ENCODE results near the gene REPS1. TPM values are rescaled to one million over a fixed set of nuclear protein-coding genes. Genes with fewer than 3 reads are reported as not detected.

Gene REPS1
- total RNA-seq, 4 donors from 2014 or later = 44.5 to 187 (median 70.4) TPM

GRCh38 chr6:139019722-139020121 lies 31.7 kb upstream of the REPS1 start:
- H3K27me3 ChIP-seq = no peaks in the 10 kb centered on the region
- 94% methylated on average over 2 of the region's 2 CpGs for WGBS

DNA sequence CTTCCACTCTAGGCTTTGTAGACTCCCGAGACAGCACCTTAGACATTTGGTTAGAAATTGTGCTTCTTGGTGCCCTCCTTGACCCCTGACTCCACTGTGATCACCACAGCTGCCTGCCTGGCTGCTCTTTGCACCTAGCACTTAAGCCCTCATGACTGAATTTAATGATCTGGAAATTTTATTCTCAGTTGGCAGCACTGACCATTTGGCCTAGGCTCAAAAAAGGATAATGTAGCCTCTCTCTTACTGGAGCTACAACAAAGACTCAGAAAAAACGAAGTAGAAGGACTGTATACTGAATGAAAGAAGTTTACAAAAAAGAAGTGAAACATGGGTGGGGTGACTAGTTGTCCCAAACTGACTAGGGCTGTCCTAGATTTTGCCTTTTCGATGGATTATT lies 29.2 kb upstream of the REPS1 start:
- TF ChIP-seq CTCF (IDR thresholded peaks at IDR 0.05) (no peak), POLR2A (IDR thresholded peaks at IDR 0.05) (no peak), POLR2AphosphoS5 (IDR thresholded peaks at IDR 0.05) (no peak), EP300 (IDR thresholded peaks at IDR 0.05) (no peak)
- Histone ChIP-seq H3K9me3 (no peaks in the 10 kb centered on the region), H3K36me3 (no peaks in the 10 kb centered on the region), H3K4me1 (no peaks in the 10 kb centered on the region), H3K27ac (no peak overlapping the region), H3K4me3 (no peak overlapping the region), H3K27me3 (no peaks in the 10 kb centered on the region)
- WGBS = 55% methylated on average over 3 of the region's 3 CpGs
- no peak for DNase-seq (ENCODE audit: low spot score in 2 of 2)

More at GRCh38 chr6:139019722-139020121, 31.7 kb upstream of the REPS1 start:
- TF ChIP-seq EP300 (IDR thresholded peaks at IDR 0.05) (no peak), CTCF (IDR thresholded peaks at IDR 0.05) (no peak), POLR2A (IDR thresholded peaks at IDR 0.05) (no peak), POLR2AphosphoS5 (IDR thresholded peaks at IDR 0.05) (no peak)
- no peaks in the 10 kb centered on the region for H3K36me3 ChIP-seq
- H3K4me3 ChIP-seq = no peak overlapping the region
- H3K9me3 ChIP-seq = no peaks in the 10 kb centered on the region
- DNase-seq (ENCODE audit: low spot score in 2 of 2) = no peak
- H3K27ac ChIP-seq = no peak overlapping the region
- no peaks in the 10 kb centered on the region for H3K4me1 ChIP-seq

DNA sequence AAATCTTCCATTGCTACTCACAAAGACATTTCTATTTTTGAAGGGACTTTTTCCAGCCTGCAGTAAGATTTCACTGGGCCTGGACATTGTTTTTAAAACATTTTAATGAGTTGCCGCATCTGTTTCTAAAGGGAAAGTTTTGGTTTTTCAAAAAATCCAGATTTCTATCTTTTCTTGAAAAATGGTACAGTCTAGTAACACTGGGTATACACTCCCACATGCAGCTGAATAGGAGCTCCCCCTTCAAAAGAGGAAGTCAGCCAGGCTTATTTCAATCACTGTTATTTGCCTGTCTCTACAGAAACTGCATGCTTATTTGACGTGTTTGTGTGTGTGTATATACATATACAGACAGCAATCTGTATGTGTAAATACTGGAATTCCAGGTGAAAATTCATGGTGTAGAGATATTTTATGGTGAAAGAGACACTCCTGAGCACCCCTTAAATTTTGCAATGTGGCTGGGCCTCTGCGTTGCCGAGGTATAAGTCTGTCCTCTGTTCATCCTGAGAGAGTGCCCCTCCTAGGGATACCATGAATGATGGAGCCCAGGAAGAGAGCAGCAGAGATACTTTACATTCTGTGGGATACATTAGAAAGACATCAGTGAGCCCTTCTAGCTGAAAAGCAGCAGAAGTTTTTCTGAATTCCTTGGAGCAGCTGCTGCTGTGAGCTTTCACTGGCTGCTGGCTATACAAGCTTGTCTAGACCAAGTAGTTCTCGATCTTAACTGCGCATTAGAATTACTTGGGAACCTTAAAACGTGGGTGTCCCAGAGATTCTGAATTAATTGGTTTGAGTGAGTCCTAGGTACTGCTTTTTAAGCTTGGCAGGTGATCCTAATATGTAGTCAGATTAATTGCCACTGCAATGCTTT lies 28.5 kb upstream of the REPS1 start:
- WGBS = 75% methylated on average over 7 of the region's 7 CpGs

DNA sequence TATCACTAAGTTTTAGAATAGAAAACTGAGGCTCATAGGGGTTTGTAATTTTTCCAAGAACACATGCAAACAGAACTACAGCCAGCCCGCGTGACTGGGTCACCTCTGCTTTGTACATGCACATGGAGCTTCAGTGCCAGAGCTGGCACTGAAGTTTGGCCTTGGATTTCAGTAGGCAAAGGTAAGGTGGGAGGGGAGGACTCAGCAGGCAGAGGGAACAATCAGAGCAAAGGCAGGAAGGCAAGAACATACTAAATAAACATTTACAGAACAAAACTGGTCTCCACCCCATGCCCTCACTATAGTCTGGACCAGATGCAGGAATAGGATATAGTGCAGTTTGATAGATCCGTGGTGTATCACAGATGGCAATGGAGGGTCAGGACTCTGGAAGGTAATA lies 26.9 kb upstream of the REPS1 start:
- no peak overlapping the region for H3K27ac ChIP-seq
- 87% methylated on average over 3 of the region's 3 CpGs for WGBS
- H3K4me1 ChIP-seq = no peaks in the 10 kb centered on the region
- TF ChIP-seq POLR2AphosphoS5 (IDR thresholded peaks at IDR 0.05) = no peak
- no peak for TF ChIP-seq EP300 (IDR thresholded peaks at IDR 0.05)
- TF ChIP-seq CTCF (IDR thresholded peaks at IDR 0.05) = no peak
- TF ChIP-seq POLR2A (IDR thresholded peaks at IDR 0.05) = no peak
- H3K9me3 ChIP-seq = no peaks in the 10 kb centered on the region
- DNase-seq (ENCODE audit: low spot score in 2 of 2) = no peak
- no peak overlapping the region for H3K4me3 ChIP-seq
- H3K36me3 ChIP-seq = no peaks in the 10 kb centered on the region
- H3K27me3 ChIP-seq = no peaks in the 10 kb centered on the region

More for the DNA sequence above, 28.5 kb upstream of the REPS1 start:
- DNase-seq (ENCODE audit: low spot score in 2 of 2) = no peak
- Histone ChIP-seq H3K9me3 (no peaks in the 10 kb centered on the region), H3K27ac (no peak overlapping the region), H3K27me3 (no peaks in the 10 kb centered on the region), H3K4me3 (no peak overlapping the region), H3K36me3 (no peaks in the 10 kb centered on the region), H3K4me1 (no peaks in the 10 kb centered on the region)
- TF ChIP-seq POLR2AphosphoS5 (IDR thresholded peaks at IDR 0.05) (no peak), EP300 (IDR thresholded peaks at IDR 0.05) (no peak), CTCF (IDR thresholded peaks at IDR 0.05) (no peak), POLR2A (IDR thresholded peaks at IDR 0.05) (no peak)

DNA sequence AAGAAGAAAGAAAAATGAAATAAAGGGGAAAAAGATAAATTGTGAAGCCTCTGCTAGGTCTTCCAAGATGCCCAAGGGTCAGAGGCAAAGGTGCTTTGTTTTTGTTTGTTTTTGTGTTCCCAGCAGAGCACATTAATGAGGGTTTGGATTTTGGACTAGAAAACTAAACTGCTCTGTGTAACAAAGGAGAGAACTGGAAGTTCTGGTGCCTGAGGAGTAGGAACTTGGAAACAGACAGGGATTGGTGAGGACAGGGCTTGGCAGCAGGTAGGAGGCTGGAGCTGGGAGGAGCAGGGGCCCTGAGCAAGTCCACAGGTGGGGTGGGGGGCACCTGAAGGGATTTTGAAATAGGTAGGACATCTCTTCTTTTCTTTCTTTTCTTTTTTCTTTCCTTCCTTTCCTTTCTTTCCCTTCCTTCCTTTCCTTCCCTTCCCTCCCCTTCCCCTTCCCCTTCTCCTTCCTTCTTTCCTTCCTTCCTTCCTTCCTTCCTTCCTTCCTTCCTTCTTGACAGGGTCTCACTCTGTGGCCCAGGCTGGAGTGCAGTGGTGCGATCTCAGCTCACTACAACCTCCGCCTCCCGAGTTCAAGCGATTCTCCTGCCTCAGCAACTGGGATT lies 25.2 kb upstream of the REPS1 start:
- Histone ChIP-seq H3K4me3 (no peak overlapping the region), H3K27ac (no peak overlapping the region), H3K36me3 (no peaks in the 10 kb centered on the region), H3K4me1 (no peaks in the 10 kb centered on the region), H3K9me3 (no peaks in the 10 kb centered on the region), H3K27me3 (no peaks in the 10 kb centered on the region)
- TF ChIP-seq EP300 (IDR thresholded peaks at IDR 0.05) = no peak
- TF ChIP-seq CTCF (IDR thresholded peaks at IDR 0.05) = no peak
- no peak for TF ChIP-seq POLR2A (IDR thresholded peaks at IDR 0.05)
- no peak for TF ChIP-seq POLR2AphosphoS5 (IDR thresholded peaks at IDR 0.05)
- no peak for DNase-seq (ENCODE audit: low spot score in 2 of 2)
- WGBS = 98% methylated on average over 4 of the region's 4 CpGs
